ENCODE results near the gene HTT-AS. TPM values are rescaled to one million over a fixed set of nuclear protein-coding genes. Genes with fewer than 3 reads are reported as not detected.
A peak's percentile ranks its signal among the peaks of the same experiment; 100 is the strongest.

HTT-AS gene
- total RNA-seq, 2 donors from 2014 or later, result not detected

GRCh38 chr4:3082925-3083515 lies 8.7 kb upstream of the HTT-AS start:
- H3K27me3 Mint-ChIP-seq (ENCODE audit: insufficient read depth), result no peaks in the 10 kb centered on the region
- DNase-seq, result no peak
- no peak overlapping the region for H3K27ac Mint-ChIP-seq
- H3K4me1 Mint-ChIP-seq, result peaks cover 1% of the 10 kb centered on the region
- H3K9ac ChIP-seq (ENCODE audit: extremely low read depth, low read length, poor library complexity, severe bottlenecking), result no peak overlapping the region
- H3K4me3 Mint-ChIP-seq, result no peak overlapping the region
- H3K36me3 ChIP-seq (ENCODE audit: control insufficient read depth, insufficient read depth, low read length), result peaks cover 27% of the 10 kb centered on the region
- no peaks in the 10 kb centered on the region for H3K9me3 ChIP-seq (ENCODE audit: control insufficient read depth, low read length)
- no peak for TF ChIP-seq CTCF (conservative IDR thresholded peaks at IDR 0.05)
- no peak overlapping the region for H3K27ac ChIP-seq (ENCODE audit: low read depth, low read length)
- peaks cover 22% of the 10 kb centered on the region for H3K36me3 Mint-ChIP-seq (ENCODE audit: low read depth)
- no peaks in the 10 kb centered on the region for H3K4me1 ChIP-seq (ENCODE audit: control insufficient read depth, insufficient read depth, low read length)
- WGBS, 2 experiments (ENCODE audit: insufficient coverage in 1 of 2, insufficient read length in 1 of 2), result 94 to 96% methylated on average over 5 to 6 of the region's 6 CpGs
- no peaks in the 10 kb centered on the region for H3K27me3 ChIP-seq (ENCODE audit: control insufficient read depth, insufficient read depth, low read length, poor library complexity, severe bottlenecking)
- no peak overlapping the region for H3K4me3 ChIP-seq (ENCODE audit: low read length)
- no peaks in the 10 kb centered on the region for H3K9me3 Mint-ChIP-seq

GRCh38 chr4:3079694-3080123 lies 5.4 kb upstream of the HTT-AS start:
- H3K36me3 ChIP-seq (ENCODE audit: control insufficient read depth, insufficient read depth, low read length), result peaks cover 16% of the 10 kb centered on the region
- Mint-ChIP-seq H3K36me3 (ENCODE audit: low read depth) (peaks cover 17% of the 10 kb centered on the region), H3K27ac (no peak overlapping the region), H3K9me3 (no peaks in the 10 kb centered on the region), H3K27me3 (ENCODE audit: insufficient read depth) (no peaks in the 10 kb centered on the region), H3K4me3 (no peak overlapping the region), H3K4me1 (peaks cover 14% of the 10 kb centered on the region)
- H3K4me1 ChIP-seq (ENCODE audit: control insufficient read depth, insufficient read depth, low read length), result peaks cover 3% of the 10 kb centered on the region
- no peak overlapping the region for H3K27ac ChIP-seq (ENCODE audit: low read depth, low read length)
- WGBS, 2 experiments (ENCODE audit: insufficient coverage in 1 of 2, insufficient read length in 1 of 2), result 95 to 98% methylated on average over 5 to 6 of the region's 6 CpGs
- H3K9me3 ChIP-seq (ENCODE audit: control insufficient read depth, low read length), result no peaks in the 10 kb centered on the region
- H3K9ac ChIP-seq (ENCODE audit: extremely low read depth, low read length, poor library complexity, severe bottlenecking), result no peak overlapping the region
- no peaks in the 10 kb centered on the region for H3K27me3 ChIP-seq (ENCODE audit: control insufficient read depth, insufficient read depth, low read length, poor library complexity, severe bottlenecking)
- no peak overlapping the region for H3K4me3 ChIP-seq (ENCODE audit: low read length)
- no peak for TF ChIP-seq CTCF (conservative IDR thresholded peaks at IDR 0.05)
- no peak for DNase-seq

GRCh38 chr4:3077796-3078195 lies 3.5 kb upstream of the HTT-AS start:
- no peak overlapping the region for H3K9ac ChIP-seq (ENCODE audit: extremely low read depth, low read length, poor library complexity, severe bottlenecking)
- Mint-ChIP-seq H3K9me3 (no peaks in the 10 kb centered on the region), H3K4me3 (no peak overlapping the region), H3K36me3 (ENCODE audit: low read depth) (peaks cover 11% of the 10 kb centered on the region), H3K4me1 (peaks cover 14% of the 10 kb centered on the region), H3K27me3 (ENCODE audit: insufficient read depth) (no peaks in the 10 kb centered on the region), H3K27ac (peak overlapping the region; percentile 44)
- no peaks in the 10 kb centered on the region for H3K9me3 ChIP-seq (ENCODE audit: control insufficient read depth, low read length)
- DNase-seq, result no peak
- H3K36me3 ChIP-seq (ENCODE audit: control insufficient read depth, insufficient read depth, low read length), result peaks cover 16% of the 10 kb centered on the region
- H3K27ac ChIP-seq (ENCODE audit: low read depth, low read length), result no peak overlapping the region
- H3K4me1 ChIP-seq (ENCODE audit: control insufficient read depth, insufficient read depth, low read length), result peaks cover 3% of the 10 kb centered on the region
- H3K4me3 ChIP-seq (ENCODE audit: low read length), result no peak overlapping the region
- WGBS, 2 experiments (ENCODE audit: insufficient coverage in 1 of 2, insufficient read length in 1 of 2), result 90 to 100% methylated on average over 2 of the region's 2 CpGs
- no peaks in the 10 kb centered on the region for H3K27me3 ChIP-seq (ENCODE audit: control insufficient read depth, insufficient read depth, low read length, poor library complexity, severe bottlenecking)
- no peak for TF ChIP-seq CTCF (conservative IDR thresholded peaks at IDR 0.05)

Data from endodermal cell (in vitro differentiated cells).